IMR-90 (cell line): ENCODE data around the gene TMEM163. TPM values are rescaled to one million over a fixed set of nuclear protein-coding genes. Genes with fewer than 3 reads are reported as not detected.

Experiments
- ATAC-seq: fragments of 200-7000 bp; cut with Tn5 transposase; 2 replicates; pipeline ENCODE4 v1.9.1; 2020; ENCODE audit warnings: low read depth, mild to moderate bottlenecking, moderate library complexity
- BruUV-seq: library from RNA; stranded (reverse); fragments of 400-500 nt; replicated peaks from 2 replicates; lab custom pipeline; 2021; lab: Mats Ljungman, UMichigan
- CTCF ChIA-PET: fragments of 300-600 bp; formaldehyde crosslinking; extraction: SDS; loops from one replicate; lab custom pipeline; 2021; ENCODE audit warnings: antibody characterized with exemption; lab: Yijun Ruan, JAX
- POLR2A ChIA-PET: fragments of 300-600 bp; sonication (Branson Sonifier 250); formaldehyde crosslinking; loops from one replicate; lab custom pipeline; 2022; ENCODE audit warnings: antibody characterized with exemption; ENCODE audit not compliant: unreplicated experiment; lab: Charles Lee
- DNase-seq: peaks from one replicate; pipeline ENCODE4 v3.0.0; 2013
- H2AFZ ChIP-seq: replicated peaks from 2 replicates; pipeline ENCODE3; 2013; ENCODE audit warnings: low read length, mild to moderate bottlenecking; ENCODE audit not compliant: poor library complexity
- H2AK5ac ChIP-seq: 2 replicates; pipeline ENCODE4 v1.6.1; 2013; ENCODE audit warnings: low read depth, low read length, inconsistent platforms
- H2AK9ac ChIP-seq: replicated peaks from 2 replicates; pipeline ENCODE3; 2013; ENCODE audit warnings: mild to moderate bottlenecking, low read depth, low read length, moderate library complexity; ENCODE audit not compliant: poor library complexity
- H2BK120ac ChIP-seq: 2 replicates; pipeline ENCODE4 v1.6.1; 2013; ENCODE audit warnings: low read depth, low read length, inconsistent platforms
- H2BK15ac ChIP-seq: 3 replicates; pipeline ENCODE4 v1.6.1; 2013; ENCODE audit warnings: low read depth, low read length, inconsistent platforms
- H2BK20ac ChIP-seq: 2 replicates; pipeline ENCODE4 v1.6.1; 2013; ENCODE audit warnings: low read depth, mild to moderate bottlenecking, inconsistent platforms, low read length, moderate library complexity
- H2BK5ac ChIP-seq: 2 replicates; pipeline ENCODE4 v1.6.1; 2013; ENCODE audit warnings: mild to moderate bottlenecking, low read depth, low read length, inconsistent platforms; ENCODE audit not compliant: poor library complexity, severe bottlenecking
- H3K14ac ChIP-seq: replicated peaks from 2 replicates; pipeline ENCODE4 v1.6.1; 2013; ENCODE audit warnings: low read depth, low read length, inconsistent platforms
- H3K18ac ChIP-seq: 2 replicates; pipeline ENCODE4 v1.6.1; 2013; ENCODE audit warnings: low read depth, low read length, control low read depth
- H3K23ac ChIP-seq: 2 replicates; pipeline ENCODE4 v1.6.1; 2013; ENCODE audit warnings: low read depth, low read length, inconsistent platforms
- H3K27ac ChIP-seq: 2 replicates; pipeline ENCODE4 v1.5.1; 2013; ENCODE audit warnings: mild to moderate bottlenecking, control low read depth, low read length; ENCODE audit not compliant: insufficient read depth
- H3K27me3 ChIP-seq: 2 replicates; pipeline ENCODE4 v1.6.1; 2013; ENCODE audit warnings: low read length; ENCODE audit not compliant: control insufficient read depth, insufficient read depth
- H3K36me3 ChIP-seq: 2 replicates; pipeline ENCODE4 v1.6.1; 2013; ENCODE audit warnings: low read length, mixed read lengths; ENCODE audit not compliant: control insufficient read depth, insufficient read depth
- H3K4ac ChIP-seq: 2 replicates; pipeline ENCODE4 v1.6.1; 2013; ENCODE audit warnings: low read depth, low read length, inconsistent platforms
- H3K4me1 ChIP-seq: 2 replicates; pipeline ENCODE4 v1.6.1; 2013; ENCODE audit warnings: low read length, mixed read lengths; ENCODE audit not compliant: control insufficient read depth, insufficient read depth
- H3K4me2 ChIP-seq: 2 replicates; pipeline ENCODE4 v1.6.1; 2013; ENCODE audit warnings: low read depth, mild to moderate bottlenecking, control low read depth, low read length, moderate library complexity
- H3K4me3 ChIP-seq: 2 replicates; pipeline ENCODE4 v1.5.1; 2013; ENCODE audit warnings: low read depth, mild to moderate bottlenecking, control low read depth, low read length, moderate library complexity; ENCODE audit not compliant: insufficient read depth
- H3K56ac ChIP-seq: 2 replicates; pipeline ENCODE4 v1.6.1; 2013; ENCODE audit warnings: low read length, inconsistent platforms; ENCODE audit not compliant: insufficient read depth; ENCODE audit errors: extremely low read depth
- H3K79me1 ChIP-seq, 2 experiments: 2 replicates each; pipeline ENCODE4 v1.6.1; 2013; ENCODE audit warnings: low read length in 2 of 2, inconsistent platforms in 1 of 2, low read depth in 1 of 2
- H3K9ac ChIP-seq: 2 replicates; pipeline ENCODE4 v1.6.1; 2013; ENCODE audit warnings: low read depth, low read length, control low read depth
- H3K9me1 ChIP-seq: 2 replicates; pipeline ENCODE4 v1.6.1; 2013; ENCODE audit warnings: low read length, inconsistent platforms; ENCODE audit not compliant: insufficient read depth
- H3K9me3 ChIP-seq: 2 replicates; pipeline ENCODE4 v1.6.1; 2013; ENCODE audit warnings: low read length; ENCODE audit not compliant: control insufficient read depth, insufficient read depth
- H4K20me1 ChIP-seq: 2 replicates; pipeline ENCODE4 v1.6.1; 2013; ENCODE audit warnings: low read length, inconsistent platforms; ENCODE audit not compliant: insufficient read depth
- H4K5ac ChIP-seq: 2 replicates; pipeline ENCODE4 v1.6.1; 2013; ENCODE audit warnings: mild to moderate bottlenecking, low read depth, low read length, control low read depth
- H4K8ac ChIP-seq, 2 experiments: 2 replicates each; pipeline ENCODE4 v1.6.1; 2013; ENCODE audit warnings: low read depth in 2 of 2, low read length in 2 of 2, control low read depth in 1 of 2, inconsistent platforms in 1 of 2
- H4K91ac ChIP-seq: 2 replicates; pipeline ENCODE4 v1.6.1; 2013; ENCODE audit warnings: low read depth, low read length, inconsistent platforms; ENCODE audit not compliant: insufficient read depth
- CEBPB ChIP-seq: IDR thresholded peaks from 2 replicates; pipeline ENCODE4 v1.6.1; 2012; ENCODE audit warnings: low read depth, low read length, improper control_type of control experiment
- FOS ChIP-seq: fragments of 150-350 bp; IDR thresholded peaks from 2 replicates; pipeline ENCODE4 v1.6.1; 2016; ENCODE audit warnings: low read depth, low read length
- RFX5 ChIP-seq: IDR thresholded peaks from 2 replicates; pipeline ENCODE4 v1.8.0; 2012; ENCODE audit warnings: low read depth, mild to moderate bottlenecking, low read length, moderate library complexity
- WGBS, 2 experiments: methylation state at CpG; one replicate each; pipeline versions ENCODE4 v1.1.5 to v1.1.7; 2013; ENCODE audit warnings: missing lambda C conversion rate in 2 of 2; ENCODE audit not compliant: insufficient read length in 1 of 2; ENCODE audit errors: extremely low coverage in 2 of 2; 5-methylcytosine and 5-hydroxymethylcytosine counted together
- dilution Hi-C: fragments of 300-500 bp; cut with HindIII; formaldehyde crosslinking; loops from one replicate; pipeline ENCODE4 v1.14.3; 2018; ENCODE audit warnings: low sequenced_read_pairs; ENCODE audit not compliant: unreplicated experiment
- in situ Hi-C: fragments of 300-500 bp; cut with MboI; formaldehyde crosslinking; loops from 3 replicates; pipeline ENCODE4 v1.14.3; 2019; ENCODE audit warnings: low sequenced_read_pairs, inconsistent platforms, mixed read lengths
- intact Hi-C: fragments of 100-400 bp; cut with micrococcal nuclease; formaldehyde crosslinking; loops from 2 replicates; pipeline ENCODE4 v1.10.0; 2022
- polyA plus RNA-seq, 3 experiments: library from polyadenylated mRNA; depleted of rRNA; stranded (reverse); fragments of >200 nt; gene quantifications; 2 replicates each; pipeline ENCODE4 v1.2.3, GENCODE V29; 2012; ENCODE audit warnings: low replicate concordance in 1 of 3
- total RNA-seq: library from RNA; depleted of rRNA; stranded (reverse); fragments of >200 nt; gene quantifications from 2 replicates; pipeline ENCODE4 v1.2.3, GENCODE V29; 2012

Gene TMEM163
- total and polyA plus RNA-seq, 2 of the 4 experiments (the other 2 are of a cell fraction): not detected

DNA sequence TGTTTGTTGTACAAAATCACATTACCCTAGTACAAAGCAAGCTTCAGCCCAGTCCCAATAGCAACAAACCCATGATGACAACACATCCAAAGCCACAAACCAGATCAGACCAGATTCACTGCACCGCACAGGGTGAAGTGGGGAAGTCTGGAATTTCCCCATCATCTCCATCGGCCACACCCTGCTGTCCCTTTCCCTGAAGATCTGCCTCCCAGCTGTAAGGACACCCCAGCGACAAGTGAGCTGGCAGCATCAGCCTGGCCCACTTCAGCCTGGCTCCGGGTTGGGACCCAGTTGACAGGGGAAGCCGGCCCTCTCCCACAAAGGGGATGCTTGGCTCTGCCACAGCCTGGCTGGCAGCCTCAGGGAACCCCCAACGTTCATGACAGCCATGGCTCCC, 257.3 kb downstream of the TMEM163 start:
- TF ChIP-seq CEBPB (no peak), FOS (no peak), RFX5 (peak; percentile 83)
- H2BK20ac ChIP-seq: no peak overlapping the region
- no peak overlapping the region for H3K4ac ChIP-seq
- H3K9me1 ChIP-seq: no peaks in the 10 kb centered on the region
- no peak overlapping the region for H3K4me2 ChIP-seq
- no peak overlapping the region for H4K8ac ChIP-seq
- H4K91ac ChIP-seq: no peak overlapping the region
- H3K79me1 ChIP-seq: no peaks in the 10 kb centered on the region
- no peaks in the 10 kb centered on the region for H4K20me1 ChIP-seq
- H3K4me3 ChIP-seq: no peak overlapping the region
- in situ Hi-C loops: loop anchor here (5.0 kb wide), 1 partner anchor 436 kb away; no protein-coding TSS in a partner anchor
- ChIA-PET CTCF (no interaction called here), POLR2A (no interaction called here)
- DNase-seq (peak; percentile 31), ATAC-seq (peak; percentile 7)
- H3K27me3 ChIP-seq: peaks cover 21% of the 10 kb centered on the region
- no TSS peak for BruUV-seq
- H2BK5ac ChIP-seq: no peak overlapping the region
- no peak overlapping the region for H3K9ac ChIP-seq
- no peak overlapping the region for H3K56ac ChIP-seq
- H4K5ac ChIP-seq: no peak overlapping the region
- no peaks in the 10 kb centered on the region for H3K9me3 ChIP-seq
- H3K23ac ChIP-seq: no peak overlapping the region
- peaks cover 1% of the 10 kb centered on the region; the same call in 1 of the 2 replicates for H3K36me3 ChIP-seq
- H2BK120ac ChIP-seq: no peak overlapping the region
- intact Hi-C loops: no loop called here
- no peak overlapping the region for H2BK15ac ChIP-seq
- H2AK9ac ChIP-seq: no peak overlapping the region
- H2AK5ac ChIP-seq: no peak overlapping the region
- dilution Hi-C loops: no loop called here
- H3K18ac ChIP-seq: no peak overlapping the region
- 92% methylated on average over 2 of the region's 6 CpGs; no CpG with 5 or more reads in 1 of the 2 experiments for WGBS, 2 experiments
- H3K14ac ChIP-seq: no peak overlapping the region
- no peaks in the 10 kb centered on the region for H3K4me1 ChIP-seq
- H2AFZ ChIP-seq: no peak overlapping the region
- no peak overlapping the region for H3K27ac ChIP-seq
